Stimulated activated CD4-positive, alpha-beta T cell treated with anti-CD3 and anti-CD28 coated beads, TNF-alpha, amount 100 ng/mL, for 48 hours (primary cell): ENCODE results near the gene FIGLA.
"Not testable (repeated sequence)": the region's sequence is repeated elsewhere in the genome, so short reads cannot be mapped to it uniquely, and the experiment has no call there.

Experiments used
- DNase-seq, 3 donors: peaks; one replicate each; pipeline ENCODE4 v3.0.0-alpha.2; 2020; ENCODE audit warnings: low read depth in 3 of 3

The FIGLA gene

DNA sequence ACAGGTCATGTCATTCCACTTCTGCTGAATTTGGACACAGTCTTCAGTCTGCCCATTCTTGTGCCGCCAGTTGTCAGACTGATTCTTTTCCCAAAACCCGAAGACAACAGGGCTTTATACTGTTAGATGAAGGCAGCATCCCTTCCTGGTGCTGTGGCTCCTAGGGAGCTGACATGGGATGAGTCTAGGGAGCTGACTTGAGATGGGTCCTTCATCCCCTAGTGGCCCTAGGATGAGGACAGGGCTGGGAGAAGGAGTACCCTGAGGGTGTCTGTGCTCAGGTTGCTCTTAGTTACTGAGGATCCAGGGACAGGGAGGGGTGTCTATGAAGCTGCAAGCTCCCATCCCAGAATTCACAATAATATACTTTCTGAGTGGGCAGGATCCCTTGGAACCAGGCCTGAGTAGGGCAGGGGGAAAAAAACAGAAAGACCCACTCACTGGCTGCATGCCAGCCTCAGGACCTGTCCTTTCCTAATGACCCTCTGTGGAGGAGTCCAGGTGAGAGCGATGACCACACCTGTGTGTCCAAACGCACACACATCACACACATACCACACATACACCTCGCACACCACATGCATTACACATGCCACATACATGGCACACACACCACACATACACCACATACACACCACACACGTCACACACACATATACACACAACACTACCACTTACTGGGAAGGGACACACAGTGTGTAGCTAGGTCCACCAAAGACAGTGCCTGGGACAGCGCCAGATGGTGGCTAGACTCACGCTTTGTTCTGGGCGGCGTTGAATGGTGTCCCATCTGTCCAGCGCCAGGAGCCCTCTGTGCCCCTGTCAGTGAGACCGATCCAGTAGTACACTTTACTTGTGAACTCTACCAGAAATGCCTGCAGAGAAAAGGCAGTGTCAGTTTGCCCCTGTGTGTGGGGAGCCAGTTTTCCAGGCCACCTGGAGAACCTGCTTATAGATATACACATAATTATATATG is 18.8 kb upstream of the FIGLA start:
- no peak for DNase-seq

DNA sequence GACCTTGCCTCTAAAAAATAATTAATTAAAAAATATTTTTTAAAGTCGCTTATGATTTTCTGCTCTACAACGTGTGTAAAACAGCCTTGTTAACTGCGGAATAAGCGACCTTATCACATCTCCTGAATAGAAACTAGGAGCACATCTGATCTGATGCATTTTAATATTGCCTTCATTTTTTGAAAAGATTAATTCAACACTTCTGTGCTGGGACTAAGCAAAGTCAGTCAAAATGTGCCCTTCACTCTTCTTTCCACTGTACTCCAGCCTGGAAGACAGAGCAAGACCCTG is 17.3 kb upstream of the FIGLA start:
- no peak for DNase-seq

DNA sequence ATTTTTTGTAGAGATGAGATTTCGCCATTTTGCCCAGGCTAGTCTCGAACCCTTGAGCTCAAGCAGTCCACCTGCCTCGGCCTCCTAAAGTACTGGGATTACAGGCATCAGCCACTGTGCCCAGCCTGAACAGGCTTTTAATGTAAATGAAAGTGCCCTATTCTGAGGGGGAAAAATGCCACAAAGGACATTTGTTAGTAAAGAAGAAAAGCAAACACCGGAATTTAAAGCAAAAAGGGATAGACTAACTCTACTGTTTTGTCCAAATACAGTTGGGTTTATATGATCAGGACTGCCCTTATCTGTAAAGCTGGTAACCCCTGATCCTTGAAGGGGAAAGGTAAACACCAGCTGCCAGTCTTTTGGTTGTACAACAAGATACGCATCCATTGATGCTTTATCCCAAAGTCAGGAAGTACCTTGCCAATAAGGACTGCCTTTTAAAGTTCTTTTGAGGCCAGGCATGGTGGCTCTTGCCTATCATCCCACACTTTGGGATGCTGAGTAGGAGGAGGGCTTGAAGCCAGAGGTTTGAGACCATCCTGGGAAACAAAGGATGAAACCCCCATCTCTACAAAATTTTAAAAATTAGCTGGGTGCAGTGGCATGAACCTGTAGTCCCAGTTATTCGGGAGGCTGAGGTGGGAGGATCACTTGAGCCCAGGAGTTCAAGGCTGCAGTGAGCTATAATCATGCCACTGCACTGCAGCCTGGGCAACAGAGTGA is 16.8 kb upstream of the FIGLA start:
- no peak for DNase-seq

- DNase-seq: no peak
Observed at GRCh38 chr2:70806620-70807019, 16.2 kb upstream of the FIGLA start.

- no peak for DNase-seq
Observed at GRCh38 chr2:70806013-70806412, 15.6 kb upstream of the FIGLA start.

GRCh38 chr2:70801607-70802263 is 11.3 kb upstream of the FIGLA start:
- no peak for DNase-seq

DNA sequence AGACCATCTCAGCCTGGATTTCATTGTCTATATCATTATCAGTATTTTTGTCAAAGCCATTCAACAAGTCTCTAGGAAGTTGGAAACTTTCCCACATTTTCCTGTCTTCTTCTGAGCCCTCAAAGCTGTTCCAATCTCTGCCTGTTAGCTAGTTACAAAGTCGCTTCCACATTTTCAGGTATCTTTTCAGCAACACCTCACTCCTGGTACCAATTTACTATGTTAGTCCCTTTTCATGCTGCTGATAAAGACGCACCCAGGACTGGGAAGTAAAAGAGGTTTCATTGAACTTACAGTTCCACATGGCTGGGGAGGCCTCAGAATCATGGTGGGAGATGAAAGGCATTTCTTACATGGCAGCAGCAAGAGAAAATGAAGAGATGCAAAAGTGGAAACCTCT is 9.3 kb upstream of the FIGLA start:
- DNase-seq: no peak

DNA sequence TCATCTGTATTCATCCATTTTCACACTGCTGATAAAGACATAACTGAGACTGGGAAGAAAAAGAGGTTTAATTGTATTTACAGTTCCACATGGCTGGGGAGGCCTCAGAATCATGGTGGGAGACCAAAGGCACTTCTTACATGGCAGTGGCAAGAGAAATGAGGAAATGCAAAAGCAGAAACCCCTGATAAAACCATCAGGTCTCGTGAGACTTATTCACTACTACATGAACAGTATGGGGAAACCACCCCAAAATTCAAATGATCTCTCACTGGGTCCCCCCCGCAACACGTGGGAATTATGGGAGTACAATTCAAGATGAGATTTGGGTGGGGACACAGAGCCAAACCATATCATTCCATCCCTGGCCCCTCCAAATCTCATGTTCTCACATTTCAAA is 7.6 kb upstream of the FIGLA start:
- not testable (repeated sequence) for DNase-seq

- DNase-seq: no peak
Observed at GRCh38 chr2:70797506-70797905, 7.1 kb upstream of the FIGLA start.

- DNase-seq: no peak
Observed at GRCh38 chr2:70796262-70796661, 5.8 kb upstream of the FIGLA start.

DNA sequence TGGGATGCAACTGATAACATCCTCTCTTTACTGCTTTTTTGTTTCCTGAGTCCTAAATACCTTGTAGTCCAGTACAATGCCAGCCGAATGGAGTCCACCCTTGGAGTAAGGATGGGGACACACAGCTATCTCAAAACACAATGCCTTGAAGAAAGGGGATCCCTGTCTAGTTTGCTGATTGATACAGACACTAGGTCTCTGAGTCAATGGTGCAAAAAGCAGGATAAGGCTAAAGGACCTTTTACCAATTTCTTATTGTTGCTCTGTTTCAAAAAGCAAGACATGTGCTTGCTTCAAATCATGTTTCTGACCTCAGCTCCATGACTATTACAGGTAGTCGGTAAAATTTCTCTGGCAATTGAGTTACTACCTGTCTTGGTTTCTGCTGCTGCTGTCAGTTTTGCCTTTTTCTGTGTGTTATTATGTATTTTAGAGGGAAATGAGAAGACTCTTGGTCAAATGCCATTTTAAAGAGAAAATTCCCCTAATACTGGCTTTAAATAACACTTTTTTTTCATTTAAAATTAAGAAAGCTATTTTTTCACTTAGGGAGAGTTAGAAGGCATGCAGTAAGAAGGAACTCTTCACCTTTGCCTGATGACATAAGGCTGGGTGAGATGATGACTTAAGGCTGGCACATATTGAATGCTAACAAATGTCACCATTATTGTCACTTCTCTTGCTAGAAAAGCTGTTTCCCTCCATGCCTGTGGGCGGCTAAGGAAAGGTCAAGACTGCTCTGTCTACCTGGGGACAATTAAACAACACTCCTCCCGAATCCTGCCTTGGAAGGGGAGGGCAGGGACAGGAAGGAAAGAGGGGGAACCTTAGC is 4.9 kb upstream of the FIGLA start:
- DNase-seq: no peak

DNA sequence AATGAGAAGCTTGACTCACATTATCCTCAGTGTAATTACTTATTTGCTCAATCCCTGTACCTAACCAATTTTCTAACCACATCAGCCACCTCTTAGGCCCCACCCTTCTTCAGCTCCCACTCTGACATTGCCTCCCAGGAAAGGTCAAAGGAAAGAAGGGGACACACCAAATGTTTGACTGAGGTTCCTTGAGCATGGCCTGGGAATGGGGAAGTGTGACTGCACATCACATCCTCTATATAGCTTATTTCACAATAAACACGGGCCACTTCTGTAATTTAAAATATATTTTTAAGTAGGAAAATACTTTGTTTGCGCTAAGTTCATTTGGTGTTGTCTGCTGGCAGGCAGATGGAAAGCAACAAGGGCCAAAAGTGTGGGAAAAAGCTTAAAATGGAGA is 3.0 kb upstream of the FIGLA start:
- DNase-seq: no peak

DNA sequence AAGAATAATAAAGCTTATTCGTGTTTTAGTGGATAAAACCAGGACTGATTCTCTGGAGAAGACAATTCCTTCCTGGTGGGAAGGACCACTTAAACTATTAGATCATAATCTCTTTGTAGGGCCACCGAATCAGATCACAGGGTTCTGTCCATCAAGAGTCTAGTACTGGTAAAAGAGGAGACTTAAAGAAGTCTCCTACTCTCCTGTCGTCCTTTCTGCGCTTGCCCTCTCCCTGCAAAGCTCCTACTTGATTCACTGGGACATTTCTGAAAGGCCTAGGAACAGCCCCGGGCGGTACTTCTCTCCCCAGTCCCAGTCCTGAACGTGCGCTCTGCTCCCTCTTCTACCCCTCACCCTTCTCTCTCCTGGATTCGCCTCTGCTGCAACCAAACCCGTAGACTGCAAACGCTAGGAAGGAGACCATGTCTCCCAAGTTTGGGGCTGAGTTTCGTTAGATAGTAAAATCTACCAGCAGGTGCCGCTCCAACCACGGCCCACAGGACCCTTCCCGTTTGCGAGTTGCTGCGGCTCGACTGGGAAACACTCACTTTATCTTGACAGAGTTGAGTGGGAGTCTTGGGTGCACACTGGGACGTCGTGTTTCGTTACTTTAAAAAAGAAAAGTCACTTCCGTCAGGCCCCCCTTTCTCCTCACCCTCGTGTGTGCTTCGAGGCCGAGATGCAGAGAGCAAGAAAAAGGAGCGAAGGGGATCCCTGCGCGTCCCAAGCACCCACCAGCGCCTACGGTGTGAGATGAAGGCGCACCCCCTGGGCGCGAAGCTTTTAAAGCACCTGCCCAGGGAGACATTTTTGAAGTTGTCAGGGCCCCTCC is 923 bp downstream of the FIGLA start:
- peak; percentile 52 to 67 (median 63) for DNase-seq

DNA sequence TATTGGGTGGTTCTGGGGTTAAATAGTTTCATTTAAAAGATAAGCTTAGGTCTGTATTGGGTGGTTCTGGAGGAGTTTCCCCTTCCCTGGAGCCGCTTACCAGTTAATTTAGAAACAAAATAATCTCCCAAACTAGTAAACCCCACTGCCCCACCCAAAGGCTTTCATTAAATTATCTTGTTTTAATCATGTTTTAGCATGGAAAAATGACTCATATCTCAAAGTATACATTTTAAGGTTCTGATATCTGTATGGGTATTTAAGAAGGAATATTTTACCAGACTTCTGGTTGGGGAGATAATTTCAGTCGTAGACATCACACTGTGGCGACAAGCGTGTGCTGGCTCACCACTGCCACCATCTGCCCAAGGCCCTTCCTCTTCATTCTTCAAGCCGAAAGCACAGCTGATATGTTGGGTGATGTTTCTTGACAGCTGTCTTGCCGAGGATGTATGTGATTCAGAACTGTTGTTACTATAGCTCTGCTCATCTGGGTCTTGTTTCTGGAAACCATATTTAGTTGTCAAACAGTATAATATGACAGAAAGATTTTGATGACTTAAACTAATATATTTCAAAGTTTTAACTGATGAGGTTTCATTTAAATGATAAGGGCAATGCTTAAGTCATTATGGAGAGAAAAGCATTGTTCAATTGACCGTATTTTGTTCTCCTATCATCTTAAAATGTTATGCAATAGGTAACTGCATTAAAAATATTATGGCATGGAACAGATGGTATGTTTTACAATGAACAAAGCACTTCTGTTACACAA is 5.1 kb downstream of the FIGLA start:
- DNase-seq: peak in 2 of 3 donors; percentile 25 to 35

- DNase-seq: no peak
Observed at GRCh38 chr2:70784320-70784719, 6.1 kb downstream of the FIGLA start.

GRCh38 chr2:70779911-70780545 is 10.4 kb downstream of the FIGLA start:
- DNase-seq: no peak

DNA sequence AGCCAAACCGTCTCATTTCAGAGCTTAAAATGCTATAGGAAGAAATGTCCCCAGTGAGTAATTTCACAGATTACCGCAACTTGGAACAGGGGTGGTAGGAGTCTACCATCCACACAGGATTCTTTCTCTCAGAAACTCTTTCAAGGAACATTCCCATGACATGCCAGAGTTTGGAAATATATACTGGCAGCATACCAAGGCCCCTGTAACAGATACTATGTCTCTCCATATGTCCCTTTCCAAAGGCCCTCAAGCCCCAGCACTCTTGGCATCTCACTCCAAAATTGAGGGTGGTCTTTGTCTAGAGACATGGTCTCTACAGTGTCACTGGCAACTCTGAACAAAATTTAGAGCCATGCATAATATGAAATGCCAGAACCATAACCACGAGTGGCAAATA is 11.0 kb downstream of the FIGLA start:
- DNase-seq: no peak

- DNase-seq: no peak
Observed at GRCh38 chr2:70778676-70779075, 11.8 kb downstream of the FIGLA start.

DNA sequence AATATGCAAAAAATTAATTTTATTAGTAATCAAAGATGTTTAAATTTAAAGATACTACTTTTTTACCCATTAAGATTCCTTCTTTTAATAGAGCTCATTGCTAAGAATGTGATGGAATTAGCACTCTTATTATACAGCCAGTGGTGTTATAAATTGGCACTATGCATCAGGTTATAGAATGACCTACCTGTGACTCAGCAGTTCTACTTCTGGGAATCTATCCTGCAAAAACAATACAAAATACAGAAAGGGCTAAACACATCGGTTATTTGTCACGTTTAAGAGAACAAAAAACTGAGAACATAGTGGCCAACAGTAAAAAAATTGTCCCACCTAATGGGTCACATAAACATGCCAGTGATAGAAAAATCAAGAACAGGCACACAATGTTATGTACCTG is 13.0 kb downstream of the FIGLA start:
- no peak for DNase-seq

DNA sequence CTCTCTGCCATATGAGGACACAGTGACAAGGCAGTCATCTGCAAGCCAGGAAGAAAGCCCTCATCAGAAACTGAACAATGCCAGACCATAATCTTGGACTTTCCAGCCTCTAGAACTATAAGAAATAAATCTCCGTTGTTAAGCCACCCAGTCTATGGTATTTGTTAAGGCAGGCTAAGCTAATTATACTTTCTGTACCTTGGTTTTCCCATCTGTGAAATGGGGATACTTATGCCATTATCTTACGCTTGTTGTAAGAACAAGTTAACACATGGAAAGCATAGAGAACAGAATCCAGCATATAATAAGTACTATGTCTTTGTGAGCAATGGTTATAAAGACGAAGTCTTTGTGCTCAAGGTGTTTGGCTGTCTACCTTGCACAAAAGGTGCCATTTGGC is 14.2 kb downstream of the FIGLA start:
- DNase-seq: no peak
